Measurements from ENCODE around the gene MYL3.

- TF ChIP-seq EZH2 (optimal IDR thresholded peaks at IDR 0.05; ENCODE audit: low read depth, low read length) (no peak), CTCF (IDR thresholded peaks at IDR 0.05; ENCODE audit: low read length) (no peak), EZH2phosphoT487 (IDR thresholded peaks at IDR 0.05; ENCODE audit: low read length) (no peak)
Measured at GRCh38 chr3:46880884-46881595, 17.8 kb upstream of the MYL3 start.
